Measurements from ENCODE around the gene CFAP74.

GRCh38 chr1:1989789-1990188 is 13.8 kb downstream of the CFAP74 start:
- TF ChIP-seq POLR2A (IDR thresholded peaks at IDR 0.05) (no peak), CTCF (IDR thresholded peaks at IDR 0.05) (no peak)

Measured in Peyer's patch (tissue), 4 donors.